ENCODE measurements around the gene PPP3CB. TPM values are rescaled to one million over a fixed set of nuclear protein-coding genes. Genes with fewer than 3 reads are reported as not detected.

Gene PPP3CB
- total and polyA plus RNA-seq, 9 donors, result 31.2 to 78.2 (median 55.0) TPM

GRCh38 chr10:73517166-73517888, 21.5 kb upstream of the PPP3CB start:
- intact Hi-C loops (cut with DNase I), result no loop called here

GRCh38 chr10:73512207-73512743, 16.5 kb upstream of the PPP3CB start:
- intact Hi-C loops (cut with DNase I), result no loop called here
- Histone ChIP-seq H3K27ac (no peak overlapping the region), H3K4me3 (no peak overlapping the region), H3K4me1 (ENCODE audit: insufficient read depth) (no peaks in the 10 kb centered on the region), H3K27me3 (no peaks in the 10 kb centered on the region), H3K9me3 (no peaks in the 10 kb centered on the region), H3K36me3 (no peaks in the 10 kb centered on the region)
- 98 to 99% (median 98%) methylated on average over 4 of the region's 4 CpGs for WGBS, 3 donors
- DNase-seq, result no peak
- TF ChIP-seq CTCF (IDR thresholded peaks at IDR 0.05), result no peak
- no peak for TF ChIP-seq POLR2A (IDR thresholded peaks at IDR 0.05)
- TF ChIP-seq EP300 (IDR thresholded peaks at IDR 0.05), result no peak

More at GRCh38 chr10:73517166-73517888, 21.5 kb upstream of the PPP3CB start:
- Histone ChIP-seq H3K27me3 (no peaks in the 10 kb centered on the region), H3K9me3 (no peaks in the 10 kb centered on the region), H3K4me1 (ENCODE audit: insufficient read depth) (no peaks in the 10 kb centered on the region), H3K4me3 (no peak overlapping the region), H3K36me3 (no peaks in the 10 kb centered on the region), H3K27ac (no peak overlapping the region)
- DNase-seq, result no peak
- TF ChIP-seq EP300 (IDR thresholded peaks at IDR 0.05) (no peak), CTCF (IDR thresholded peaks at IDR 0.05) (no peak)
- 93 to 95% (median 93%) methylated on average over 4 of the region's 4 CpGs for WGBS, 3 donors

GRCh38 chr10:73509695-73510094, 13.9 kb upstream of the PPP3CB start:
- WGBS, 3 donors, result 94 to 97% (median 95%) methylated on average over 5 of the region's 5 CpGs
- TF ChIP-seq POLR2A (IDR thresholded peaks at IDR 0.05), result no peak
- TF ChIP-seq CTCF (IDR thresholded peaks at IDR 0.05), result no peak
- TF ChIP-seq EP300 (IDR thresholded peaks at IDR 0.05), result no peak
- Histone ChIP-seq H3K4me3 (no peak overlapping the region), H3K4me1 (ENCODE audit: insufficient read depth) (no peaks in the 10 kb centered on the region), H3K27me3 (no peaks in the 10 kb centered on the region), H3K9me3 (no peaks in the 10 kb centered on the region), H3K27ac (no peak overlapping the region), H3K36me3 (no peaks in the 10 kb centered on the region)
- no peak for DNase-seq
- intact Hi-C loops (cut with DNase I), result no loop called here

GRCh38 chr10:73506491-73506890, 10.7 kb upstream of the PPP3CB start:
- H3K27ac ChIP-seq, result no peak overlapping the region
- H3K9me3 ChIP-seq, result no peaks in the 10 kb centered on the region
- TF ChIP-seq EP300 (IDR thresholded peaks at IDR 0.05), result no peak
- TF ChIP-seq CTCF (IDR thresholded peaks at IDR 0.05), result no peak
- TF ChIP-seq POLR2A (IDR thresholded peaks at IDR 0.05), result no peak
- H3K4me1 ChIP-seq (ENCODE audit: insufficient read depth), result no peaks in the 10 kb centered on the region
- no peak for DNase-seq
- no peaks in the 10 kb centered on the region for H3K36me3 ChIP-seq
- intact Hi-C loops (cut with DNase I), result no loop called here
- H3K4me3 ChIP-seq, result no peak overlapping the region
- no peaks in the 10 kb centered on the region for H3K27me3 ChIP-seq
- WGBS, 3 donors, result 43 to 71% (median 63%) methylated on average over 1 of the region's 1 CpG

Measured in ovary (tissue), 9 donors.